HepG2 (cell line): Measurements from ENCODE around the gene CYB5A. TPM values are rescaled to one million over a fixed set of nuclear protein-coding genes. Genes with fewer than 3 reads are reported as not detected.

Experiments used
- ATAC-seq: fragments of 200-7000 bp; cut with Tn5 transposase; 3 replicates; pipeline ENCODE4 v1.9.1; 2020; ENCODE audit warnings: mild to moderate bottlenecking, moderate library complexity
- BruUV-seq: library from RNA; stranded (reverse); fragments of 400-500 nt; replicated peaks from 2 replicates; lab custom pipeline; 2021; lab: Mats Ljungman, UMichigan
- CTCF ChIA-PET: fragments of 300-600 bp; formaldehyde crosslinking; extraction: SDS; loops from one replicate; lab custom pipeline; 2021; ENCODE audit warnings: low total read pairs, inconsistent platforms, low intra/inter-chr PET ratio; lab: Yijun Ruan, JAX
- POLR2A ChIA-PET: fragments of 350-600 bp; sonication (Branson Sonifier 250); formaldehyde crosslinking; loops from one replicate; lab custom pipeline; 2020; ENCODE audit warnings: antibody characterized with exemption, inconsistent platforms; lab: Yijun Ruan, JAX
- DNase-seq: peaks from one replicate; pipeline ENCODE4 v3.0.0-alpha.2; 2015; ENCODE audit warnings: low spot score
- FAIRE-seq: peaks from 3 replicates; lab custom pipeline; 2011; peaks lifted over from hg19 to GRCh38; lab: Jason Lieb, UNC
- H2AFZ ChIP-seq: one replicate; pipeline ENCODE4 v1.6.1; 2011; ENCODE audit warnings: low read length, inconsistent platforms
- H3K27ac ChIP-seq: fragments of 300-600 bp; 3 replicates; pipeline ENCODE4 v1.8.0; 2011; ENCODE audit warnings: mixed run types, mild to moderate bottlenecking, mixed read lengths, low read length, inconsistent platforms; ENCODE audit not compliant: insufficient read depth; ENCODE audit errors: extremely low read length
- H3K27me3 ChIP-seq, 2 experiments: fragments of 200-600 bp in 1 of 2; 2 replicates in 1 of 2; 3 replicates in 1 of 2; pipeline versions ENCODE4 v1.6.0 to v1.8.0; 2011; ENCODE audit warnings: low read length in 2 of 2, mild to moderate bottlenecking in 2 of 2, moderate library complexity in 2 of 2, inconsistent platforms in 1 of 2; ENCODE audit not compliant: insufficient read depth in 2 of 2, control insufficient read depth in 1 of 2
- H3K36me3 ChIP-seq, 2 experiments: fragments of 200-600 bp in 1 of 2; replicated peaks in 1 of 2; 2 replicates in 1 of 2; 3 replicates in 1 of 2; pipeline versions ENCODE4 v1.5.1 to v1.8.0; 2011; ENCODE audit warnings: low read length in 2 of 2, inconsistent platforms in 1 of 2; ENCODE audit not compliant: insufficient read depth in 2 of 2, control insufficient read depth in 1 of 2
- H3K4me1 ChIP-seq: 2 replicates; pipeline ENCODE4 v1.5.1; 2012; ENCODE audit warnings: low read length, inconsistent platforms; ENCODE audit not compliant: insufficient read depth
- H3K4me2 ChIP-seq: 2 replicates; pipeline ENCODE4 v1.6.0; 2011; ENCODE audit warnings: low read depth, low read length, inconsistent platforms
- H3K4me3 ChIP-seq, 3 experiments: fragments of 200-600 bp in 1 of 3; sonication (generic), shearing (Covaris generic) in 1 of 3; replicated peaks in 1 of 3; 2 replicates each; pipeline ENCODE4 v1.5.1; 2011 to 2016; ENCODE audit warnings: low read length in 3 of 3, inconsistent platforms in 2 of 3, low read depth in 2 of 3, mild to moderate bottlenecking in 2 of 3, control low read depth in 1 of 3, mixed read lengths in 1 of 3; ENCODE audit not compliant: insufficient read depth in 1 of 3
- H3K79me2 ChIP-seq: one replicate; pipeline ENCODE4 v1.6.1; 2011; ENCODE audit warnings: low read length, inconsistent platforms; ENCODE audit not compliant: insufficient read depth
- H3K9ac ChIP-seq: 2 replicates; pipeline ENCODE4 v1.6.0; 2011; ENCODE audit warnings: mild to moderate bottlenecking, low read depth, low read length, inconsistent platforms; ENCODE audit not compliant: insufficient read depth
- H3K9me3 ChIP-seq: 2 replicates; pipeline ENCODE4 v1.5.1; 2012; ENCODE audit warnings: mild to moderate bottlenecking, low read length
- H4K20me1 ChIP-seq: 2 replicates; pipeline ENCODE4 v1.6.0; 2011; ENCODE audit warnings: inconsistent platforms, mild to moderate bottlenecking, low read length, moderate library complexity; ENCODE audit not compliant: insufficient read depth
- ATF6 ChIP-seq: sonication (generic); formaldehyde crosslinking; conservative IDR thresholded peaks from 2 replicates; pipeline ENCODE4 v1.4.0; 2020; ENCODE audit warnings: missing genetic modification reagents
- GATAD1 ChIP-seq: IDR thresholded peaks from 2 replicates; pipeline ENCODE4 v1.6.1; 2016; ENCODE audit warnings: missing genetic modification reagents, missing compliant biosample characterization
- ISL2 ChIP-seq: sonication (generic); formaldehyde crosslinking; IDR thresholded peaks from 2 replicates; pipeline ENCODE4 v1.5.0; 2020; ENCODE audit warnings: missing genetic modification reagents
- LCORL ChIP-seq, 2 experiments: fragments of 450-650 bp in 1 of 2; sonication (generic) in 1 of 2; formaldehyde crosslinking in 1 of 2; IDR thresholded peaks; 2 replicates each; pipeline versions ENCODE4 v1.5.0 to v1.6.1; 2017 to 2020; ENCODE audit warnings: antibody characterized with exemption in 1 of 2, missing genetic modification reagents in 1 of 2
- PAWR ChIP-seq: sonication (generic); formaldehyde crosslinking; IDR thresholded peaks from 2 replicates; pipeline ENCODE4 v1.4.0; 2020; ENCODE audit warnings: missing genetic modification reagents, mild to moderate bottlenecking, borderline replicate concordance
- RAD21 ChIP-seq: fragments of 450-650 bp; formaldehyde crosslinking; IDR thresholded peaks from 2 replicates; pipeline ENCODE4 v1.5.0; 2020; ENCODE audit warnings: mild to moderate bottlenecking
- SNAI1 ChIP-seq: sonication (generic); formaldehyde crosslinking; IDR thresholded peaks from 2 replicates; pipeline ENCODE4 v1.5.0; 2020; ENCODE audit warnings: mild to moderate bottlenecking, missing genetic modification reagents, borderline replicate concordance
- TEAD3 ChIP-seq: optimal IDR thresholded peaks from 2 replicates; pipeline ENCODE3; 2016; ENCODE audit warnings: borderline replicate concordance
- ZBTB40 ChIP-seq, 2 experiments: fragments of 450-650 bp in 1 of 2; sonication (generic) in 1 of 2; formaldehyde crosslinking in 1 of 2; IDR thresholded peaks; 2 replicates each; pipeline versions ENCODE4 v1.6.1 to v1.8.0; 2016 to 2022; ENCODE audit warnings: antibody characterized with exemption in 1 of 2, mild to moderate bottlenecking in 1 of 2, missing genetic modification reagents in 1 of 2
- ZNF24 ChIP-seq: fragments of 450-650 bp; IDR thresholded peaks from 2 replicates; pipeline ENCODE4 v1.6.1; 2017; ENCODE audit warnings: antibody characterized with exemption, mild to moderate bottlenecking
- ZNF484 ChIP-seq: sonication (generic); formaldehyde crosslinking; IDR thresholded peaks from 2 replicates; pipeline ENCODE4 v1.5.1; 2020; ENCODE audit warnings: mild to moderate bottlenecking, low read depth, missing genetic modification reagents, borderline replicate concordance
- ZNF772 ChIP-seq: sonication (generic); formaldehyde crosslinking; IDR thresholded peaks from 2 replicates; pipeline ENCODE4 v1.5.0; 2020; ENCODE audit warnings: mild to moderate bottlenecking, missing genetic modification reagents
- ZSCAN29 ChIP-seq: sonication (generic); formaldehyde crosslinking; conservative IDR thresholded peaks from 2 replicates; pipeline ENCODE4 v1.4.0; 2020; ENCODE audit warnings: mild to moderate bottlenecking, missing genetic modification reagents
- ZSCAN31 ChIP-seq: sonication (generic); formaldehyde crosslinking; IDR thresholded peaks from 2 replicates; pipeline ENCODE4 v1.5.0; 2020; ENCODE audit warnings: low read depth, mild to moderate bottlenecking, missing genetic modification reagents
- WGBS: methylation state at CpG from one replicate; pipeline ENCODE4 v1.1.6; 2017; ENCODE audit warnings: low lambda C conversion rate; 5-methylcytosine and 5-hydroxymethylcytosine counted together
- in situ Hi-C: cut with HindIII; loops from 2 replicates; pipeline ENCODE4 v1.10.0; 2017; ENCODE audit warnings: low pct_unique_long_range_greater_than_20kb; ENCODE audit not compliant: extremely low pct_ligation_motif_present
- intact Hi-C: fragments of 100-400 bp; cut with micrococcal nuclease; formaldehyde crosslinking; loops from one replicate; pipeline ENCODE4 v1.10.0; 2022; ENCODE audit not compliant: unreplicated experiment
- polyA plus RNA-seq, 8 experiments: library from polyadenylated mRNA; depleted of rRNA in 3 of 8; stranded (reverse) in 7 of 8; unstranded in 1 of 8; fragments of >200 nt; fragmentation: Illumina TruSeq in 4 of 8; extraction: Trizol in 4 of 8; gene quantifications; 2 replicates each; pipeline versions ENCODE4 v1.2.1 to v1.2.3, GENCODE V29; 2011 to 2016; ENCODE audit warnings: low read depth in 4 of 8, missing spikeins in 1 of 8, mixed read lengths in 1 of 8; ENCODE audit not compliant: insufficient read depth in 1 of 8
- total RNA-seq, 5 experiments: library from RNA; depleted of rRNA; stranded (reverse); fragments of >200 nt; fragmentation: Illumina TruSeq; extraction: Trizol; gene quantifications; 2 replicates each; pipeline ENCODE4 v1.2.3, GENCODE V29; 2016; ENCODE audit warnings: low read depth in 1 of 5

Gene CYB5A
- total and polyA plus RNA-seq, 2 of the 13 experiments (the other 11 are each of a cell fraction or from before 2014, with no cell fraction given) = 215 to 356 TPM

- ChIA-PET POLR2A (interaction anchor here (0.9 kb wide), 1 partner anchor 253 kb away, joined by 3 read pairs; no protein-coding TSS in a partner anchor), CTCF (interaction anchor here (2.8 kb wide), 1 partner anchor 92 kb away, joined by 14 read pairs; no protein-coding TSS in a partner anchor)
- peaks cover 78% of the 10 kb centered on the region for H3K79me2 ChIP-seq
- peaks cover 82% of the 10 kb centered on the region for H3K4me1 ChIP-seq
- H3K4me3 ChIP-seq = peak overlapping the region; percentile 28 to 60 (median 56)
- no peak overlapping the region for H2AFZ ChIP-seq
- peak overlapping the region; percentile 74 for H3K4me2 ChIP-seq
- in situ Hi-C loops = loop anchor here (25.0 kb wide), 1 partner anchor 924 kb away; the partner anchor contains the start of genes PTGR3 and TSHZ1
- peak; percentile 32 for DNase-seq
- FAIRE-seq = peak; percentile 23
- no peaks in the 10 kb centered on the region; a peak in 1 of 5 replicates for H3K27me3 ChIP-seq
- WGBS = 11% methylated on average over 9 of the region's 9 CpGs
- H3K9ac ChIP-seq = peak overlapping the region; percentile 87
- no peaks in the 10 kb centered on the region for H3K36me3 ChIP-seq
- H3K27ac ChIP-seq = peak overlapping the region; percentile 94
- no TSS peak for BruUV-seq
- intact Hi-C loops = loop anchor here (2.0 kb wide), 1 partner anchor 46 kb away; no protein-coding TSS in a partner anchor
- H3K9me3 ChIP-seq = no peaks in the 10 kb centered on the region
- no peaks in the 10 kb centered on the region for H4K20me1 ChIP-seq
- no peak for ATAC-seq
- no peak for TF ChIP-seq LCORL (IDR thresholded peaks at IDR 0.05)
- no peak for TF ChIP-seq LCORL (CRISPR knock-in tag; IDR thresholded peaks at IDR 0.05)
- TF ChIP-seq ZSCAN29 (CRISPR knock-in tag) = no peak
- no peak for TF ChIP-seq ATF6 (CRISPR knock-in tag)
- TF ChIP-seq ZSCAN31 (CRISPR knock-in tag) = 0 out of 2 replicates have a peak, but pooled peaks have one; percentile 32
- no peak for TF ChIP-seq SNAI1 (CRISPR knock-in tag)
- TF ChIP-seq PAWR (CRISPR knock-in tag) = no peak
- TF ChIP-seq TEAD3 (CRISPR knock-in tag) = peak; percentile 13
- no peak for TF ChIP-seq ZNF24
- no peak for TF ChIP-seq RAD21 (CRISPR knock-in tag)
- TF ChIP-seq ZNF772 (CRISPR knock-in tag) = no peak
- no peak for TF ChIP-seq GATAD1 (CRISPR knock-in tag)
- no peak for TF ChIP-seq ZBTB40 (IDR thresholded peaks at IDR 0.05)
- no peak for TF ChIP-seq ZBTB40 (CRISPR knock-in tag; IDR thresholded peaks at IDR 0.05)
- TF ChIP-seq ISL2 (CRISPR knock-in tag) = 0 out of 2 replicates have a peak, but pooled peaks have one; percentile 14
- no peak for TF ChIP-seq ZNF484 (CRISPR knock-in tag)
Observed at GRCh38 chr18:74288730-74289129, 3.0 kb downstream of the CYB5A start.
